ENCODE results near the gene MCF2L2.
A peak's percentile ranks its signal among the peaks of the same experiment; 100 is the strongest.

The MCF2L2 gene

DNA sequence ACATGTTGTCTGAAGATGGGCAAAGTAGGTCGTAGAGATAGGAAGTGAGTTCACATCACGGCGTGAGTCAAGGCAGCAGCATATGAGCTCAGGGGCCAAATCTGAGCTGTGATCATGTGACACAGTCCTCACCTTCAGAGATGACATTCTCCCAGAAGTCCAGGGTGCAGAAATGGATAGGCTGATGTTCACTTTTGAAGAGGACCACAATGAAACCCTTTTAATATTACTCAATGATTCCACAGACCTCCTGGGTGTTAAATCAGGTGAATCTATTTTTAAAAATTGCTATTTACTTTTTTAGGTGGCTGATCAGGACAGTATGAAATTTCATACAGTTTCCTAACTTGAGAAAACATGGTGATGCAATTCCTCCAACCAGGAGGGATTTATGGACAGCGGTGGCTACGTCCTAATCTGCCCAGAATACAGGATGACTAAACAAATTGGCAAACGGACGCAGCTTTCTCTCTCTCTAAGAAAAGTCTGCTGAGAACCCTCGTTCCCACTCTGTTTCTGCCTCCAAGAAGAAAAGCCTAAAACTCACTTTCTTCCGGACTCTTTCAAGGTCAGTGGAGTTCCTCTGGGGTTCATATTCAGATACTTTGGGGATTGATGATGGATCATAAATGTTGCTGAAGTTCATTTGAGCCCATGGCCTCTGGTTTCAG is 141.0 kb downstream of the MCF2L2 start:
- DNase-seq = peak in 1 of 2 experiments; percentile 28

- DNase-seq = peak; percentile 84 to 98
Observed at GRCh38 chr3:183285828-183286457, 142.5 kb downstream of the MCF2L2 start.

- no peak for DNase-seq
Observed at GRCh38 chr3:183285318-183285717, 143.1 kb downstream of the MCF2L2 start.

GRCh38 chr3:183284570-183284969 is 143.8 kb downstream of the MCF2L2 start:
- DNase-seq = no peak

- DNase-seq = no peak
Observed at GRCh38 chr3:183283886-183284285, 144.5 kb downstream of the MCF2L2 start.

GRCh38 chr3:183281126-183281797 is 147.2 kb downstream of the MCF2L2 start:
- no peak for DNase-seq

- no peak for DNase-seq
Observed at GRCh38 chr3:183279371-183279770, 149.0 kb downstream of the MCF2L2 start.

GRCh38 chr3:183278479-183279088 is 149.8 kb downstream of the MCF2L2 start:
- DNase-seq = no peak

- DNase-seq = no peak
Observed at GRCh38 chr3:183277260-183277659, 151.2 kb downstream of the MCF2L2 start.

DNA sequence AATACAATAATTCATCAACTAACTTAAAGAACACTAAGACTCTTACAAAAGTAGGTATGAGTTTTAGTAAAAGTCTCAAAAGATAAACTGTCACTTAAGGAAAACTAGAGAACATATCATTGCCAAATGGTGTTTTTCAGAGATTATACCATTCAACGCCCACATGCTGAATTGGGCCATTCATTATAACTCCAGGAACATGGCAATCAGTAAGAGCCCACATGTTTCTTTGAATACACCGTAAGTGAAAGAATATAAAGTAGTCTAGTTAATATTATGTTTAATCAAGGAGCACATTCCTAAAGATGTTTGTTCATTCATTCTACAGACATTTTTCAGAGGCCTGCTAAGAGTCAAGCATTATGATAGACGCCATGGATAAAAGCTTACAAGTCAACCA is 152.5 kb downstream of the MCF2L2 start:
- DNase-seq = no peak

GRCh38 chr3:183275418-183275817 is 153.0 kb downstream of the MCF2L2 start:
- DNase-seq = no peak

DNA sequence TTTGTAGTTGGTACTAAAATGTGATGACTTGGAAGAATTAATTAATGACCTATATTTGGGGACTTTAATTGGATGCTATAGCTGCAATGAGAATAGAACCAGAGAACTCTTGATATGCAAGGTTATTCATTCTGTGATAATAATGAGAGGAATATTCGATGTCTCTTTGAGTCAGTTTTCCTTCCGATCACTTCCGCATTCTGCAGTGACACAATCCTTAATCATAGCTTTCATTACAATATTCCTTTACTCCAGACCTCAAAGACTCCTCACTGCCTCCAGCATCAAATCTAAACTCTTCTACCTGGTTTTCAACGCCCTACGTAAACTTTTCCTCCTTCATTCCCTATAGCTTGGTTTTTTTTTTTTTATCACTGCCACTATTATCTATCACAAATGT is 153.8 kb downstream of the MCF2L2 start:
- DNase-seq = no peak

DNA sequence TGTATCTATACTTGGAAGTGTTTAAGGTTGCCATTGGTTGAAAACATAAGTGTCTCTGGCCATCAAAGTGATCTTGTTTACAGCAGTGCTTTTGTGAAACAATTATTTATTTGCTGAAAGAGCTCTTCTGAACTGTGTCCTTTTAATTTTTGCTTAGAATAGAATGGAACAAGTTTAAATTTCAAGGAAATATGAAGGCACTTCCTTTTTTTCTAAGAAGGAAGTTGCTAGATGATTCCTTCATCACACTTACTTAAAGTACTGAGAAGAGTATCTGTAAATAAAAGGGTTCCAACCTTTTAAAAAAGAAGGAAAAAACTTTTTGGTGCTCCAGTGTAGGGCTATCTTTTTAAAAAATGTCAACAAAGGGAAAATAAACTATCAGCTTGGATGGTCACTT is 155.6 kb downstream of the MCF2L2 start:
- DNase-seq = no peak

GRCh38 chr3:183272142-183272541 is 156.3 kb downstream of the MCF2L2 start:
- DNase-seq = no peak

- no peak for DNase-seq
Observed at GRCh38 chr3:183270344-183270743, 158.1 kb downstream of the MCF2L2 start.

DNA sequence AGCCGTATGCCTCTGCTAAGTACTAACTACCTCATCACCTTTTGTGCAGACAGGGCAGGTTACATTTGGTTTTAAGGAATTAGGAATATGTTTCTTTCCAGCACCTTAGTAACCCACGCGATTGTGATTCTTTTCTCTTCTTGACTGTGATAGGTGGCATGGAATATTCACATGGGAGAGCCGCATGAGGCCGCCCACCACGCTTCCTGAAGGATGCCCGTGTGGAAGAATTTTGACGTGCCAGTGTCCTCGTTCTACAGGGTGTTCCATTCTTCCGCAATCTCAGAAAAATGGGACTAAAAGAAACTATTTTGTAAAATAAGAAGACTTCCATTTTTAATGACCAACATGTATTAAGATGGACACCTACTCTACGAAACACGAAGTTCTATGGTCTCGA is 159.1 kb downstream of the MCF2L2 start:
- DNase-seq = no peak

DNA sequence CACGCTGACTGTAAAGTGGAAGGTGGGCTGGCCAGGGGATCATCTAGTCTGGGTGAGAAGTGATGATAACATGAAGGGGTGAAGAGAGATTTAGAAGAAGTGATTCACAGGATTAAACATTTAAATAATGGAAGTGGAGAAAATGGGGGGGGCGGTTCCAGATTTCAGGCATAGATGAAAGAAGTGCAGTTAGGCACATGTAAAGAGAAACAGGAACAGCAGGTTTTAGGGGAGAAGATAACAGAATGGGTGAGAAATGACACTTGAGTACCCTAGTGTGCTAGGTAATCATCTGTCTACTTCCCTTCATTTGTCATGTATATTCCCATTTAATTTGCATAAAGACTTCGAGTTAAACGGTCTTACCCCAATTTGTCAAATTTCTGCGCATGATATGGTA is 160.1 kb downstream of the MCF2L2 start:
- no peak for DNase-seq

DNA sequence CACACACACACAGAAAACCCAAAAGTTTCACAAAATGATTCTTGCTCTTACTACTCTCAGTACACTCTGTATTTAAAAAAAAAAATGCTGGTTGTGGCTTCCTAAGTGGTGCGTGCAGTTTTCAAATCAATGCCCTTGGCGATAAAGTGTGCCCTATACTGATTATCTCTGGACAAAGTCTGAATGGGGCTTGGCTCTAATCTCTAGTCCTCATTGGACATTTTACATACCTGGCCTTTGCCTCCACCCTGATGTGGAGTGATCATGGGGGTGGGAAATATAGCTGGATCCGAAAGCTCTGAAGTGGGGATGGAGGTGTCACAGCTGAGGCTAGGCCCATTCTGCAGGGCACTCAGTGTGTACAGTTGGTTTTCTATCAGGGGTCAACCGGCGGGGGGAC is 161.3 kb downstream of the MCF2L2 start:
- DNase-seq = no peak

- no peak for DNase-seq
Observed at GRCh38 chr3:183266454-183266853, 162.0 kb downstream of the MCF2L2 start.

GRCh38 chr3:183265834-183266417 is 162.5 kb downstream of the MCF2L2 start:
- peak; percentile 16 to 60 for DNase-seq

GRCh38 chr3:183265157-183265642 is 163.2 kb downstream of the MCF2L2 start:
- no peak for DNase-seq

GRCh38 chr3:183264268-183264667 is 164.2 kb downstream of the MCF2L2 start:
- no peak for DNase-seq

DNA sequence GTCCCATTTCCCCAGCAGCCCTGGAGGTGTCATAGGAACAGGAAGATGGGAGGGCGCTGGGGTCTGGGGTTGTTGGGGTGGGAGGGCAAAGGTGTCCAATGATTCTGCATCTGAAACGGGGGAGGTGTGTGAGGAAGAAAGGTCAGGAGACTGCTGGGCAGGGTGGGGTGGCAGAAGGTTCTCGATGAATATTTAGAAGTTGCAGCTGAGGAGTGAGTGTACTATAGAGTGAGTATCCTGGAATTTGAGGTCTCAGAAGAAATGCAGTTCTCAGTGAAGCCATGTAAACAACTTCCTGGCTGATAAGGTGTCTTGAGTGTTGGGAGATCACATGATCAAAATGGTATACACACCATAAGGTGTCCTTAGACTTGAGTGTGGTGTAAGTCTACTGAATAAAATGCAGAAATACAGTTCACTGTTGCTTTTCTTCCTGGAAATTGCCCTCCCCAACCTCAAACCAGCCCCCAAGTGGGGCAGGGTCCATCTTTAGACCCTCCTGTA is 165.5 kb downstream of the MCF2L2 start:
- no peak for DNase-seq
